IMR-90 (cell line): ENCODE data around the gene WNK1. TPM values are rescaled to one million over a fixed set of nuclear protein-coding genes. Genes with fewer than 3 reads are reported as not detected.
A peak's percentile ranks its signal among the peaks of the same experiment; 100 is the strongest.

ENCODE experiments used
- ATAC-seq: fragments of 200-7000 bp; cut with Tn5 transposase; 2 replicates; pipeline ENCODE4 v1.9.1; 2020; ENCODE audit warnings: low read depth, mild to moderate bottlenecking, moderate library complexity
- BruUV-seq: library from RNA; stranded (reverse); fragments of 400-500 nt; replicated peaks from 2 replicates; lab custom pipeline; 2021; lab: Mats Ljungman, UMichigan
- CTCF ChIA-PET: fragments of 300-600 bp; formaldehyde crosslinking; extraction: SDS; loops from one replicate; lab custom pipeline; 2021; ENCODE audit warnings: antibody characterized with exemption; lab: Yijun Ruan, JAX
- POLR2A ChIA-PET: fragments of 300-600 bp; sonication (Branson Sonifier 250); formaldehyde crosslinking; loops from one replicate; lab custom pipeline; 2022; ENCODE audit warnings: antibody characterized with exemption; ENCODE audit not compliant: unreplicated experiment; lab: Charles Lee
- DNase-seq: peaks from one replicate; pipeline ENCODE4 v3.0.0; 2013
- H2AFZ ChIP-seq: replicated peaks from 2 replicates; pipeline ENCODE3; 2013; ENCODE audit warnings: low read length, mild to moderate bottlenecking; ENCODE audit not compliant: poor library complexity
- H2AK5ac ChIP-seq: 2 replicates; pipeline ENCODE4 v1.6.1; 2013; ENCODE audit warnings: low read depth, low read length, inconsistent platforms
- H2AK9ac ChIP-seq: replicated peaks from 2 replicates; pipeline ENCODE3; 2013; ENCODE audit warnings: mild to moderate bottlenecking, low read depth, low read length, moderate library complexity; ENCODE audit not compliant: poor library complexity
- H2BK120ac ChIP-seq: 2 replicates; pipeline ENCODE4 v1.6.1; 2013; ENCODE audit warnings: low read depth, low read length, inconsistent platforms
- H2BK15ac ChIP-seq: 3 replicates; pipeline ENCODE4 v1.6.1; 2013; ENCODE audit warnings: low read depth, low read length, inconsistent platforms
- H2BK20ac ChIP-seq: 2 replicates; pipeline ENCODE4 v1.6.1; 2013; ENCODE audit warnings: low read depth, mild to moderate bottlenecking, inconsistent platforms, low read length, moderate library complexity
- H2BK5ac ChIP-seq: 2 replicates; pipeline ENCODE4 v1.6.1; 2013; ENCODE audit warnings: mild to moderate bottlenecking, low read depth, low read length, inconsistent platforms; ENCODE audit not compliant: poor library complexity, severe bottlenecking
- H3K14ac ChIP-seq: replicated peaks from 2 replicates; pipeline ENCODE4 v1.6.1; 2013; ENCODE audit warnings: low read depth, low read length, inconsistent platforms
- H3K18ac ChIP-seq: 2 replicates; pipeline ENCODE4 v1.6.1; 2013; ENCODE audit warnings: low read depth, low read length, control low read depth
- H3K23ac ChIP-seq: 2 replicates; pipeline ENCODE4 v1.6.1; 2013; ENCODE audit warnings: low read depth, low read length, inconsistent platforms
- H3K27ac ChIP-seq: 2 replicates; pipeline ENCODE4 v1.5.1; 2013; ENCODE audit warnings: mild to moderate bottlenecking, control low read depth, low read length; ENCODE audit not compliant: insufficient read depth
- H3K27me3 ChIP-seq: 2 replicates; pipeline ENCODE4 v1.6.1; 2013; ENCODE audit warnings: low read length; ENCODE audit not compliant: control insufficient read depth, insufficient read depth
- H3K36me3 ChIP-seq: 2 replicates; pipeline ENCODE4 v1.6.1; 2013; ENCODE audit warnings: low read length, mixed read lengths; ENCODE audit not compliant: control insufficient read depth, insufficient read depth
- H3K4ac ChIP-seq: 2 replicates; pipeline ENCODE4 v1.6.1; 2013; ENCODE audit warnings: low read depth, low read length, inconsistent platforms
- H3K4me1 ChIP-seq: 2 replicates; pipeline ENCODE4 v1.6.1; 2013; ENCODE audit warnings: low read length, mixed read lengths; ENCODE audit not compliant: control insufficient read depth, insufficient read depth
- H3K4me2 ChIP-seq: 2 replicates; pipeline ENCODE4 v1.6.1; 2013; ENCODE audit warnings: low read depth, mild to moderate bottlenecking, control low read depth, low read length, moderate library complexity
- H3K4me3 ChIP-seq: 2 replicates; pipeline ENCODE4 v1.5.1; 2013; ENCODE audit warnings: low read depth, mild to moderate bottlenecking, control low read depth, low read length, moderate library complexity; ENCODE audit not compliant: insufficient read depth
- H3K56ac ChIP-seq: 2 replicates; pipeline ENCODE4 v1.6.1; 2013; ENCODE audit warnings: low read length, inconsistent platforms; ENCODE audit not compliant: insufficient read depth; ENCODE audit errors: extremely low read depth
- H3K79me1 ChIP-seq, 2 experiments: 2 replicates each; pipeline ENCODE4 v1.6.1; 2013; ENCODE audit warnings: low read length in 2 of 2, inconsistent platforms in 1 of 2, low read depth in 1 of 2
- H3K9ac ChIP-seq: 2 replicates; pipeline ENCODE4 v1.6.1; 2013; ENCODE audit warnings: low read depth, low read length, control low read depth
- H3K9me1 ChIP-seq: 2 replicates; pipeline ENCODE4 v1.6.1; 2013; ENCODE audit warnings: low read length, inconsistent platforms; ENCODE audit not compliant: insufficient read depth
- H3K9me3 ChIP-seq: 2 replicates; pipeline ENCODE4 v1.6.1; 2013; ENCODE audit warnings: low read length; ENCODE audit not compliant: control insufficient read depth, insufficient read depth
- H4K20me1 ChIP-seq: 2 replicates; pipeline ENCODE4 v1.6.1; 2013; ENCODE audit warnings: low read length, inconsistent platforms; ENCODE audit not compliant: insufficient read depth
- H4K5ac ChIP-seq: 2 replicates; pipeline ENCODE4 v1.6.1; 2013; ENCODE audit warnings: mild to moderate bottlenecking, low read depth, low read length, control low read depth
- H4K8ac ChIP-seq, 2 experiments: 2 replicates each; pipeline ENCODE4 v1.6.1; 2013; ENCODE audit warnings: low read depth in 2 of 2, low read length in 2 of 2, control low read depth in 1 of 2, inconsistent platforms in 1 of 2
- H4K91ac ChIP-seq: 2 replicates; pipeline ENCODE4 v1.6.1; 2013; ENCODE audit warnings: low read depth, low read length, inconsistent platforms; ENCODE audit not compliant: insufficient read depth
- BHLHE40 ChIP-seq: fragments of 150-350 bp; IDR thresholded peaks from 2 replicates; pipeline ENCODE4 v1.6.1; 2016; ENCODE audit warnings: mild to moderate bottlenecking, low read depth, low read length
- CEBPB ChIP-seq: IDR thresholded peaks from 2 replicates; pipeline ENCODE4 v1.6.1; 2012; ENCODE audit warnings: low read depth, low read length, improper control_type of control experiment
- CHD1 ChIP-seq: IDR thresholded peaks from 2 replicates; pipeline ENCODE4 v1.6.1; 2012; ENCODE audit warnings: low read depth, low read length, improper control_type of control experiment
- CTCF ChIP-seq: conservative IDR thresholded peaks from 2 replicates; pipeline ENCODE4 v1.5.1; 2012; ENCODE audit warnings: mild to moderate bottlenecking, low read depth, low read length, improper control_type of control experiment
- ELK1 ChIP-seq: fragments of 150-350 bp; IDR thresholded peaks from 2 replicates; pipeline ENCODE4 v1.6.1; 2016; ENCODE audit warnings: low read depth, mild to moderate bottlenecking, low read length, moderate library complexity, borderline replicate concordance
- FOS ChIP-seq: fragments of 150-350 bp; IDR thresholded peaks from 2 replicates; pipeline ENCODE4 v1.6.1; 2016; ENCODE audit warnings: low read depth, low read length
- MAZ ChIP-seq: IDR thresholded peaks from 2 replicates; pipeline ENCODE4 v1.6.1; 2012; ENCODE audit warnings: low read depth, mild to moderate bottlenecking, low read length, improper control_type of control experiment, moderate library complexity, borderline replicate concordance
- NFE2L2 ChIP-seq: fragments of 150-350 bp; IDR thresholded peaks from 2 replicates; pipeline ENCODE4 v1.6.1; 2016; ENCODE audit warnings: low read depth, mild to moderate bottlenecking, low read length
- POLR2A ChIP-seq: IDR thresholded peaks from 2 replicates; pipeline ENCODE4 v1.6.1; 2012; ENCODE audit warnings: mild to moderate bottlenecking, low read depth, low read length
- RAD21 ChIP-seq: IDR thresholded peaks from 2 replicates; pipeline ENCODE4 v1.6.1; 2012; ENCODE audit warnings: low read length, improper control_type of control experiment
- RCOR1 ChIP-seq: IDR thresholded peaks from 2 replicates; pipeline ENCODE4 v1.6.1; 2012; ENCODE audit warnings: mild to moderate bottlenecking, low read length, improper control_type of control experiment; ENCODE audit not compliant: insufficient replicate concordance
- RFX5 ChIP-seq: IDR thresholded peaks from 2 replicates; pipeline ENCODE4 v1.8.0; 2012; ENCODE audit warnings: low read depth, mild to moderate bottlenecking, low read length, moderate library complexity
- SMC3 ChIP-seq: fragments of 150-350 bp; IDR thresholded peaks from 2 replicates; pipeline ENCODE4 v1.6.1; 2016; ENCODE audit warnings: low read depth, mild to moderate bottlenecking, antibody characterized with exemption, low read length, moderate library complexity
- USF2 ChIP-seq: fragments of 150-350 bp; IDR thresholded peaks from 2 replicates; pipeline ENCODE4 v1.6.1; 2017; ENCODE audit warnings: mild to moderate bottlenecking, antibody characterized with exemption, low read length, low read depth
- WGBS, 2 experiments: methylation state at CpG; one replicate each; pipeline versions ENCODE4 v1.1.5 to v1.1.7; 2013; ENCODE audit warnings: missing lambda C conversion rate in 2 of 2; ENCODE audit not compliant: insufficient read length in 1 of 2; ENCODE audit errors: extremely low coverage in 2 of 2; 5-methylcytosine and 5-hydroxymethylcytosine counted together
- dilution Hi-C: fragments of 300-500 bp; cut with HindIII; formaldehyde crosslinking; loops from one replicate; pipeline ENCODE4 v1.14.3; 2018; ENCODE audit warnings: low sequenced_read_pairs; ENCODE audit not compliant: unreplicated experiment
- in situ Hi-C: fragments of 300-500 bp; cut with MboI; formaldehyde crosslinking; loops from 3 replicates; pipeline ENCODE4 v1.14.3; 2019; ENCODE audit warnings: low sequenced_read_pairs, inconsistent platforms, mixed read lengths
- intact Hi-C: fragments of 100-400 bp; cut with micrococcal nuclease; formaldehyde crosslinking; loops from 2 replicates; pipeline ENCODE4 v1.10.0; 2022
- polyA plus RNA-seq, 3 experiments: library from polyadenylated mRNA; depleted of rRNA; stranded (reverse); fragments of >200 nt; gene quantifications; 2 replicates each; pipeline ENCODE4 v1.2.3, GENCODE V29; 2012; ENCODE audit warnings: low replicate concordance in 1 of 3
- total RNA-seq: library from RNA; depleted of rRNA; stranded (reverse); fragments of >200 nt; gene quantifications from 2 replicates; pipeline ENCODE4 v1.2.3, GENCODE V29; 2012

The WNK1 gene
- total and polyA plus RNA-seq, 2 of the 4 experiments (the other 2 are of a cell fraction) = 36.9 to 42.8 TPM

- Histone ChIP-seq H3K4me3 (peak overlapping the region; percentile 65), H2BK20ac (no peak overlapping the region), H3K27me3 (no peaks in the 10 kb centered on the region), H2AK9ac (no peak overlapping the region), H3K27ac (no peak overlapping the region), H3K14ac (peak overlapping the region; percentile 74; the same call in 1 of the 2 replicates), H3K9me1 (no peaks in the 10 kb centered on the region), H4K91ac (no peak overlapping the region), H2AK5ac (no peak overlapping the region), H4K5ac (no peak overlapping the region), H3K56ac (no peak overlapping the region), H3K4ac (peak overlapping the region; percentile 26; the same call in 1 of the 2 replicates), H3K9me3 (no peaks in the 10 kb centered on the region), H3K18ac (no peak overlapping the region), H3K36me3 (no peaks in the 10 kb centered on the region), H2BK5ac (peak overlapping the region; percentile 25), H3K79me1 (peaks cover 0 to 26% of the 10 kb centered on the region in 2 experiments; a peak in 2 of 4 replicates), H3K9ac (peak overlapping the region; percentile 81; the same call in 1 of the 2 replicates), H2BK120ac (no peak overlapping the region), H3K4me1 (no peaks in the 10 kb centered on the region; the same call in 1 of the 2 replicates), H2AFZ (no peak overlapping the region), H4K20me1 (peaks cover 45% of the 10 kb centered on the region), H3K23ac (peak overlapping the region; percentile 93; the same call in 1 of the 2 replicates), H3K4me2 (peak overlapping the region; percentile 96), H4K8ac (no peak overlapping the region), H2BK15ac (no peak overlapping the region)
- intact Hi-C loops (loop anchor here (5.0 kb wide), 4 partner anchors 37 to 827 kb away; no protein-coding TSS in a partner anchor), dilution Hi-C loops (no loop called here), in situ Hi-C loops (loop anchor here (5.0 kb wide), 1 partner anchor 178 kb away; no protein-coding TSS in a partner anchor)
- ATAC-seq (no peak), DNase-seq (peak; percentile 81)
- CTCF ChIA-PET = interaction anchor here (1.1 to 1.5 kb wide), 3 partner anchors 29 to 132 kb away, joined by 3 to 5 read pairs (median 3); no protein-coding TSS in a partner anchor
- WGBS, 2 experiments = 0% methylated on average over 1 of the region's 7 CpGs; no CpG with 5 or more reads in 1 of the 2 experiments
- BruUV-seq = no TSS peak
- POLR2A ChIA-PET = interaction anchor here (0.5 kb wide), 2 partner anchors 251 to 525 kb away, joined by 3 to 8 read pairs; no protein-coding TSS in a partner anchor
- TF ChIP-seq NFE2L2 (peak; percentile 28; the same call in 1 of the 2 replicates), CHD1 (no peak), ELK1 (no peak), CTCF (peak; percentile 54), CEBPB (peak; percentile 78), FOS (no peak; the same call in 1 of the 2 replicates), USF2 (no peak), SMC3 (no peak), RCOR1 (no peak), RFX5 (no peak), RAD21 (peak; percentile 43), BHLHE40 (no peak), POLR2A (no peak), MAZ (no peak)
These were observed 2.6 kb downstream of the WNK1 start for GRCh38 chr12:754851-755562.
